Transverse colon (tissue), 4 donors: ENCODE measurements around the gene MAGI1. TPM values are rescaled to one million over a fixed set of nuclear protein-coding genes. Genes with fewer than 3 reads are reported as not detected.
A peak's percentile ranks its signal among the peaks of the same experiment; 100 is the strongest.

Experiments used
- DNase-seq: peaks from one replicate; pipeline ENCODE4 v3.0.0-alpha.2; 2019
- H3K27ac ChIP-seq, 4 donors: fragments of 200-600 bp; sonication (generic); 2 replicates each; pipeline ENCODE4 v1.5.1; 2016 to 2018; ENCODE audit warnings: inconsistent platforms in 4 of 4
- H3K27me3 ChIP-seq: fragments of 200-600 bp; sonication (generic); 2 replicates; pipeline ENCODE4 v1.5.1; 2017; ENCODE audit warnings: inconsistent platforms
- H3K36me3 ChIP-seq, 4 donors: fragments of 200-600 bp; sonication (generic); 2 replicates each; pipeline ENCODE4 v1.5.1; 2017 to 2019; ENCODE audit warnings: inconsistent platforms in 4 of 4
- H3K4me1 ChIP-seq, 4 donors: fragments of 200-600 bp; sonication (generic); 2 replicates each; pipeline ENCODE4 v1.5.1; 2017 to 2020; ENCODE audit warnings: inconsistent platforms in 4 of 4
- H3K4me3 ChIP-seq, 4 donors: fragments of 200-600 bp; sonication (generic); 1 replicate in 1 of 4; 2 replicates in 3 of 4; pipeline versions ENCODE4 v1.5.1 to v1.6.1; 2017 to 2019; ENCODE audit warnings: inconsistent platforms in 4 of 4
- H3K9me3 ChIP-seq, 2 donors: fragments of 200-600 bp; sonication (generic); 2 replicates each; pipeline ENCODE4 v1.5.1; 2017 to 2019; ENCODE audit warnings: inconsistent platforms in 2 of 2
- CTCF ChIP-seq, 5 experiments: fragments of 200-600 bp in 3 of 5; fragments of 450-650 bp in 2 of 5; sonication (generic) in 3 of 5; IDR thresholded peaks; 1 replicate in 2 of 5; 2 replicates in 3 of 5; pipeline ENCODE4 v1.5.1; 2016 to 2017; ENCODE audit warnings: antibody characterized with exemption in 5 of 5, inconsistent platforms in 3 of 5, mild to moderate bottlenecking in 2 of 5, moderate library complexity in 1 of 5
- EP300 ChIP-seq: sonication (generic); formaldehyde crosslinking; IDR thresholded peaks from one replicate; pipeline ENCODE4 v1.6.1; 2017; ENCODE audit warnings: antibody characterized with exemption, low read depth
- POLR2A ChIP-seq: fragments of 450-650 bp; IDR thresholded peaks from one replicate; pipeline ENCODE4 v1.6.1; 2016; ENCODE audit warnings: antibody characterized with exemption, mild to moderate bottlenecking, moderate library complexity
- POLR2AphosphoS5 ChIP-seq, 3 donors: sonication (generic); formaldehyde crosslinking; IDR thresholded peaks; one replicate each; pipeline ENCODE4 v1.6.1; 2016; ENCODE audit warnings: antibody characterized with exemption in 3 of 3
- WGBS, 2 donors: methylation state at CpG; one replicate each; pipeline ENCODE4 v1.1.5; 2018; ENCODE audit warnings: low coverage in 1 of 2; 5-methylcytosine and 5-hydroxymethylcytosine counted together
- in situ Hi-C, 4 donors: fragments of 200-750 bp; cut with MboI; loops; one replicate each; pipeline versions ENCODE4 v1.15.0 to v1.15.1; 2017; ENCODE audit warnings: low sequenced_read_pairs in 3 of 4, low pct_ligation_motif_present in 1 of 4, low pct_unique_long_range_greater_than_20kb in 1 of 4
- intact Hi-C: fragments of 100-400 bp; cut with DNase I; formaldehyde crosslinking; loops from one replicate; pipeline ENCODE4 v1.15.1; 2023; ENCODE audit warnings: low total_unique reads
- total RNA-seq, 4 donors: library from RNA; depleted of rRNA; stranded (reverse); fragments of >200 nt; gene quantifications; one replicate each; pipeline ENCODE4 v1.1.0, GENCODE V29; 2016

MAGI1 gene
- total RNA-seq, 4 donors from 2014 or later = 50.8 to 190 (median 67.4) TPM

GRCh38 chr3:65356331-65357248 is 682.1 kb downstream of the MAGI1 start:
- Histone ChIP-seq H3K36me3 (peaks cover 0 to 6% (median 2%) of the 10 kb centered on the region in 4 donors), H3K9me3 (no peaks in the 10 kb centered on the region), H3K4me1 (no peaks in the 10 kb centered on the region), H3K27me3 (no peaks in the 10 kb centered on the region), H3K4me3 (peak overlapping the region in 1 of 4 donors; percentile 22), H3K27ac (no peak overlapping the region)
- TF ChIP-seq EP300 (no peak), POLR2AphosphoS5 (IDR thresholded peaks at IDR 0.05) (no peak), CTCF (IDR thresholded peaks at IDR 0.05) (no peak), POLR2A (no peak)
- 72 to 74% methylated on average over 5 to 74 of the region's 74 CpGs for WGBS, 2 donors
- DNase-seq = peak; percentile 10
- intact Hi-C loops = no loop called here
- in situ Hi-C loops = no loop called here

GRCh38 chr3:65354880-65355279 is 683.8 kb downstream of the MAGI1 start:
- WGBS, 2 donors = 74 to 100% methylated on average over 1 to 4 of the region's 4 CpGs
- peaks cover 0 to 11% (median 2%) of the 10 kb centered on the region in 4 donors for H3K4me1 ChIP-seq
- no peaks in the 10 kb centered on the region for H3K27me3 ChIP-seq
- in situ Hi-C loops = no loop called here
- no peak for TF ChIP-seq CTCF (IDR thresholded peaks at IDR 0.05)
- no peak for TF ChIP-seq POLR2AphosphoS5 (IDR thresholded peaks at IDR 0.05)
- no peak for TF ChIP-seq EP300
- TF ChIP-seq POLR2A = no peak
- no peak for DNase-seq
- H3K27ac ChIP-seq = peak overlapping the region in 2 of 4 donors; percentile 22 to 27
- H3K36me3 ChIP-seq = no peaks in the 10 kb centered on the region
- H3K9me3 ChIP-seq = no peaks in the 10 kb centered on the region
- intact Hi-C loops = no loop called here
- no peak overlapping the region for H3K4me3 ChIP-seq

- intact Hi-C loops = no loop called here
- TF ChIP-seq CTCF (IDR thresholded peaks at IDR 0.05) = no peak
- no peak for TF ChIP-seq POLR2A
- no peak for TF ChIP-seq EP300
- TF ChIP-seq POLR2AphosphoS5 (IDR thresholded peaks at IDR 0.05) = no peak
- H3K27ac ChIP-seq = peak overlapping the region in 2 of 4 donors; percentile 6 to 7
- H3K4me3 ChIP-seq = no peak overlapping the region
- WGBS, 2 donors = 72 to 76% methylated on average over 2 of the region's 2 CpGs
- peaks cover 0 to 11% (median 2%) of the 10 kb centered on the region in 4 donors for H3K4me1 ChIP-seq
- in situ Hi-C loops = no loop called here
- DNase-seq = no peak
- no peaks in the 10 kb centered on the region for H3K36me3 ChIP-seq
- H3K27me3 ChIP-seq = no peaks in the 10 kb centered on the region
- no peaks in the 10 kb centered on the region for H3K9me3 ChIP-seq
These were observed 685.8 kb downstream of the MAGI1 start for GRCh38 chr3:65352951-65353350.

- peak overlapping the region in 1 of 4 donors; percentile 52 for H3K27ac ChIP-seq
- in situ Hi-C loops (no loop called here), intact Hi-C loops (no loop called here)
- TF ChIP-seq CTCF (IDR thresholded peaks at IDR 0.05) (no peak), EP300 (no peak), POLR2AphosphoS5 (IDR thresholded peaks at IDR 0.05) (no peak), POLR2A (no peak)
- no peak for DNase-seq
- 55 to 64% methylated on average over 2 to 4 of the region's 4 CpGs for WGBS, 2 donors
- no peaks in the 10 kb centered on the region for H3K36me3 ChIP-seq
- H3K9me3 ChIP-seq = no peaks in the 10 kb centered on the region
- H3K27me3 ChIP-seq = no peaks in the 10 kb centered on the region
- H3K4me3 ChIP-seq = no peak overlapping the region
- peaks cover 0 to 11% (median 2%) of the 10 kb centered on the region in 4 donors for H3K4me1 ChIP-seq
These were observed 687.0 kb downstream of the MAGI1 start for GRCh38 chr3:65351753-65352152.
